ENCODE data around the gene RNF126.
"Not testable (repeated sequence)": the region's sequence is repeated elsewhere in the genome, so short reads cannot be mapped to it uniquely, and the experiment has no call there.

RNF126 gene

DNA sequence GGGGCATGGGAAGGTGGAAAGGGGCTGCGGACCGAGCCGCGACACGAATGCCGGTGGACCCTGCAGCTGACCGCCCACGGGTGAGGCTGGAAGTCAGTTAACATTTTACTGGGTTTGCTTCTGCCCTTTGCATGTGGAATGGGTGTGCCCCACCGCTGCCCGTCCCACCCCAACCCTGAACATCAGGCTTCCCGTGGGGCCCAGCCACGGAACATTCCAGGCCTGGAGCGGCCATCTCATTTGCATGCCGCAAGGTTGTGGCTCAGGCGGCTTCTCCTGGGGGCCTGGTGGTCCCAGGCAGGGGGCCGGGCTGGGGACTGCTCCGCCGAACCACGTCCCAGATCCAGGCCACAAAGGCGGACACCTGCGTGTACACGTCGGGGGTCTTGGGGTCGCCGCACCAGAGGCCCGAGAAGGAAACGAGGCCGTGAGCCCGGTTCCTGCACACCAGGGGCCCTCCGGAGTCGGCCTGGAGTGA is 22.5 kb upstream of the RNF126 start:
- DNase-seq = no peak

DNA sequence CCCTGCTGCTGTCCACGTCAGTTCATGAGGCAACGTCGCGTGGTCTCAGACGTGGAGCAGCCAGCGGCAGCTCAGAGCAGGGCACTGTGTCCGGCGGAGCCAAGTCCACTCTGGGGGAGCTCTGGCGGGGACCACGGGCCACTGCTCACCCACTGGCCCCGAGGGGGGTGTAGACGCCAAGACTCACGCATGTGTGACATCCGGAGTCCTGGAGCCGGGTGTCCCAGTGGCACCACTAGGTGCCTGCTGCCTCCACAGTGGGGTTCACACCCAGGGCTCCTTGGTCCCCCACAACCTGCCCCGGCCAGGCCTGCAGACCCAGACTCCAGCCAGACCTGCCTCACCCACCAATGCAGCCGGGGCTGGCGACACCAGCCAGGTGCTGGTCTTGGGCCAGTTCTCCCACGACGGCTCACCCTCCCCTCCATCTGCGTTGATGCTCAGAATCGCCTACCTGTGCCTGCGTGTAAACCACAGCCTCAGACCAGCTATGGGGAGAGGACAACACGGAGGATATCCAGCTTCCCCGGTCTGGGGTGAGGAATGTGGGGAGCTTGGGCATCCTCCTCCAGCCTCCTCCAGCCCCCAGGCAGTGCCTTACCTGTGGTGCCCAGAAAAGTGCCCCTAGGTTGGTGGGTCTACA is 19.8 kb upstream of the RNF126 start:
- DNase-seq = no peak

DNA sequence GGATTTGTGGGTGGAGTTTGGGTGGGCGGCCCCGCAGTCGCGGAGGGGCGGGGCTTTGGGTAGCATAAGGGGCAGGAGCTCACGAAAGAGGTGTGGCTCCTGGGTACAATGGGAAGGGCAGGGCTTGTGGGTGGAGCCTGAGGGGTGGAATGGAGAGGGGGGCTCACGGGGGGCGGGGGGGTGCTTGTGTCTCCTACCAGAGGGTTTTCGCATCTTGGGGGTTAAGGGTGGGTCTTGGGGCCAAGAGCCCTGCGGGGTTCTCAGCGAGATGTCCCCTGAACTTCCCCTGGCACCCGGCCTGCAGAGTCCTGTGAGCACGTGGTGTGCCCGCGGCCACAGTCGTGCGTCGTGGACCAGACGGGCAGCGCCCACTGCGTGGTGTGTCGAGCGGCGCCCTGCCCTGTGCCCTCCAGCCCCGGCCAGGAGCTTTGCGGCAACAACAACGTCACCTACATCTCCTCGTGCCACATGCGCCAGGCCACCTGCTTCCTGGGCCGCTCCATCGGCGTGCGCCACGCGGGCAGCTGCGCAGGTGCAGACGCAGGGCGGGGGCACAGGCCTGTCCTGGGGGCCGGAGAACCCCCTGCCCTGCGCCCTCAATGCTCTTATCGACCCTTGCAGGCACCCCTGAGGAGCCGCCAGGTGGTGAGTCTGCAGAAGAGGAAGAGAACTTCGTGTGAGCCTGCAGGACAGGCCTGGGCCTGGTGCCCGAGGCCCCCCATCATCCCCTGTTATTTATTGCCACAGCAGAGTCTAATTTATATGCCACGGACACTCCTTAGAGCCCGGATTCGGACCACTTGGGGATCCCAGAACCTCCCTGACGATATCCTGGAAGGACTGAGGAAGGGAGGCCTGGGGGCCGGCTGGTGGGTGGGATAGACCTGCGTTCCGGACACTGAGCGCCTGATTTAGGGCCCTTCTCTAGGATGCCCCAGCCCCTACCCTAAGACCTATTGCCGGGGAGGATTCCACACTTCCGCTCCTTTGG is 18.3 kb upstream of the RNF126 start:
- peak; percentile 68 for DNase-seq

GRCh38 chr19:680287-681028 is 17.4 kb upstream of the RNF126 start:
- DNase-seq = peak; percentile 89

- DNase-seq = no peak
These were observed 16.6 kb upstream of the RNF126 start for GRCh38 chr19:679418-680286.

- no peak for DNase-seq
These were observed 15.9 kb upstream of the RNF126 start for GRCh38 chr19:678791-679388.

- DNase-seq = no peak
These were observed 14.8 kb upstream of the RNF126 start for GRCh38 chr19:677601-678436.

DNA sequence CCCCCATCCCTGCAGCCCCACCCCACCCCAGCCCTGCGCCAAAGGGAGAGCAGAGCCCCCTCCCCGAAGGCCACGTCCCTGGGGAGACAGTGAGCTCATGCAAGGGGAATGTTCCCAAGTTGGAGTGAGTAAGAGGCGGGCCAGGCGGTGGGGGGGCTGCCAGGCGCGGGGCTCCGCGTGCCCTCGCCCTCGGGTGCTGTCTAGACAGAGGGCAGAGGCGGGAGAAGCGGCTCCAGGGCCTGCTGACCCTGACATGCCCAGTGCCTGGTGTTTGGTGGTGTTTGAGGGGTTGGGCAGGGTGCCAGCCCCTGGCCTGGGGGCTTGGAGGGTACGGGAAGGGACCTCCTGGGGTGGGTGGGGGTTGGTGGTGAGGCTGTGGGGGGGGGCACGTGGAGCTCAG is 14.2 kb upstream of the RNF126 start:
- no peak for DNase-seq

DNA sequence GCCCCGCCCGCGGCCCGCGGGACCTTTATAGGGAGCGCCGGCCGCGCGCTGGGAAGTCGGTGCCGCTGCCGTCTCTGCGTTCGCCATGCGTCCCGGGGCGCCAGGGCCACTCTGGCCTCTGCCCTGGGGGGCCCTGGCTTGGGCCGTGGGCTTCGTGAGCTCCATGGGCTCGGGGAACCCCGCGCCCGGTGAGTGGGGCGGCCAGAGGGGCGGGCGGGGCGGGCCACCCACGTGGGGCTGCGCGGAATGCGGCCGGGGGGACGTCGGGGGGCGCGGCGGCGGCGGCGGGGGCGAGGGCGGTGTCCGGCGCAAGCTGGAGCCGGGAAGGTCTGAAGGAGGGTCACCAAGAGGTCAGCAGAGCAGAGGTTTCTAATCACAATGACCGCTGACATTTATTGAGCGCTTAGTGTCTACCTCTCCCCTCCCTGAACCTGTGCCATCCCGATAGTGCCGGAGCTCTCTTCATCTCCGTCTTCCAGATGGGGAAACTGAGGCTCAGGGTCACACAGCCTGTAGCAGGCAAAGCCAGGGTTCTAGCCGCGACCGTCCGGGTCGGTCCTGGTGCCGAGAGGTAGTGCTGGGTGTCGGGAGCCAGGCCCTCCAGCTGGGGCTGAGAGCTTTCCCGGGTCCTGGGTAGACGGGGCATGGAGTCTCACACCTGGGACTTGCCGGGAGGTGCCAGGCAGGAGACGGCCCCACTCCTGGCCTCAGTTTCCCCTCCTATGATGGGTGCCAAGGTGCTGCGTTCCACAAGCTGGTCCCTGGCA is 13.5 kb upstream of the RNF126 start, which contains the start of gene FSTL3:
Gene FSTL3, plus strand, starts transcription at position 54 of the 767 bp plus-strand sequence. Its CDS starts 32 bp downstream, at position 86.
- no peak for DNase-seq

- no peak for DNase-seq
These were observed 13.0 kb upstream of the RNF126 start for GRCh38 chr19:676007-676338.

- DNase-seq = no peak
These were observed 11.5 kb upstream of the RNF126 start for GRCh38 chr19:674282-675151.

- DNase-seq = no peak
These were observed 7.6 kb upstream of the RNF126 start for GRCh38 chr19:670609-671075.

DNA sequence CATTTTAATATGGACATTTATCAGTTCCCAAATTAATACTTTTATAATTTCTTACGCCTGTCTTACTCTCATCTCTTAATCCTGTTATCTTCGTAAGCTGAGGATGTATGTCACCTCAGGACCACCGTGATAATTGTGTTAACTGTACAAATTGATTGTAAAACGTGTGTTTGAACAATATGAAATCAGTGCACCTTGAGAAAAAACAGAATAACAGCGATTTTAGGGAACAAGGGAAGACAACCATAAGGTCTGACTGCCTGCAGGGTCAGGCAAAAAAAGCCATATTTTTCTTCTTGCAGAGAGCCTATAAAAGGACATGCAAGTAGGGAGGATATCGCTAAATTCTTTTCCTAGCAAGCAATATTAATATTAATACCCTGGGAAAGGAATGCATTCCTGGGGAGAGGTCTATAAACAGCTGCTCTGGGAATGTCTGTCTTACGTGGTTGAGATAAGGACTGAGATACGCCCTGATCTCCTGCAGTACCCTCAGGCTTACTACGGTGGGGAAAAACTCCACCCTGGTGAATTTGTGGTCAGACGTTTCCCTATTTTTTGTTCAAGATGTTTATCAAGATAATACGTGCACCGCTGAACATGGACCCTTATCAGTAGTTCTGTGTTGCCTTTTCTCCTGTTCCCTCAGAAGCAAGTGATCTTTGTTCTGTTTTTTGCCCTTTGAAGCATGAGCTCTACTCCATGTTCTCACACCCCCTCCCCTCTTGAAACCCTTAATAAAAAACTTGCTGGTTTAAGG is 5.8 kb upstream of the RNF126 start:
- DNase-seq = not testable (repeated sequence)

- DNase-seq = not testable (repeated sequence)
These were observed 4.1 kb upstream of the RNF126 start for GRCh38 chr19:666985-667573.

- DNase-seq = peak; percentile 67
These were observed 2.0 kb upstream of the RNF126 start for GRCh38 chr19:664913-665443.

DNA sequence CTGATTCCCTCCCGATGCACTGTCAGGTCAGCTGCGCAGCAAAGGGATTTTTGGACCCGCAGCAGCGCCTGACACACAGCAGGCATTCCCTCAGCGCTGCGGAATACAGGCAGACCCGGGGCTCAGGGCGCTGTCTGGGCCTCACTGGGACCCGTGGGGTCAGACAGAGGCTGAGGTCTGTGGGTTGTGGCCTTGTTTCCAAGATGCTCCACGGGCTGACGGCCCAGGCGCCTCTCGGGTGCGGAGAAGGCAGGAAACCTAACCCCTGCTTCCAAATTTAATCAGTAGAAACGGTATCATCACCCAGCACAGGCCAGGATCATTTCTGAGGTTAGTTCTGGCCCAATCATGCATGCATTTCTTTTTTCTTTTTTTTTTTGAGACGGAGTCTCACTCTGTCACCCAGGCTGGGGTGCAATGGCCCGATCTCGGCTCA is 686 bp upstream of the RNF126 start:
- no peak for DNase-seq
